H1 (cell line): Measurements from ENCODE around the gene ASH1L. TPM values are rescaled to one million over a fixed set of nuclear protein-coding genes. Genes with fewer than 3 reads are reported as not detected.

ENCODE experiments used
- CTCF ChIA-PET: fragments of 300-600 bp; sonication (Branson Sonifier 250); formaldehyde crosslinking; loops from one replicate; lab custom pipeline; 2021; ENCODE audit not compliant: partially characterized antibody; lab: Charles Lee
- POLR2A ChIA-PET: fragments of 300-600 bp; sonication (Branson Sonifier 250); formaldehyde crosslinking; loops from one replicate; lab custom pipeline; 2021; ENCODE audit warnings: inconsistent platforms; ENCODE audit not compliant: partially characterized antibody; lab: Charles Lee
- DNase-seq, 2 experiments: peaks; one replicate each; pipeline versions ENCODE4 v3.0.0 to v3.0.0-alpha.2; 2010 to 2022; ENCODE audit warnings: low spot score in 2 of 2, low read depth in 1 of 2, mixed read lengths in 1 of 2
- FAIRE-seq: peaks from 2 replicates; lab custom pipeline; 2011; peaks lifted over from hg19 to GRCh38; lab: Jason Lieb, UNC
- H2AFZ ChIP-seq: 2 replicates; pipeline ENCODE4 v1.8.1; 2012; ENCODE audit warnings: low read length, inconsistent platforms
- H2AK5ac ChIP-seq: 2 replicates; pipeline ENCODE4 v1.6.1; 2013; ENCODE audit warnings: low read depth, low read length
- H2BK120ac ChIP-seq: replicated peaks from 2 replicates; pipeline ENCODE3; 2013; ENCODE audit warnings: low read depth, low read length, inconsistent platforms
- H2BK12ac ChIP-seq: 2 replicates; pipeline ENCODE4 v1.6.1; 2013; ENCODE audit warnings: low read depth, low read length
- H2BK15ac ChIP-seq: 2 replicates; pipeline ENCODE4 v1.6.1; 2013; ENCODE audit warnings: low read length
- H2BK20ac ChIP-seq: 2 replicates; pipeline ENCODE4 v1.6.1; 2013; ENCODE audit warnings: low read length
- H2BK5ac ChIP-seq: 2 replicates; pipeline ENCODE4 v1.6.1; 2013; ENCODE audit warnings: low read depth, low read length
- H3K14ac ChIP-seq: 2 replicates; pipeline ENCODE4 v1.6.1; 2013; ENCODE audit warnings: inconsistent platforms; ENCODE audit not compliant: insufficient read length
- H3K18ac ChIP-seq: 2 replicates; pipeline ENCODE4 v1.6.1; 2013; ENCODE audit warnings: low read length; ENCODE audit errors: extremely low read depth
- H3K23ac ChIP-seq: 2 replicates; pipeline ENCODE4 v1.6.1; 2013; ENCODE audit warnings: inconsistent platforms; ENCODE audit not compliant: insufficient read length
- H3K23me2 ChIP-seq: 2 replicates; pipeline ENCODE4 v1.6.1; 2013; ENCODE audit warnings: low read depth, low read length
- H3K27ac ChIP-seq: 2 replicates; pipeline ENCODE4 v1.6.1; 2011; ENCODE audit warnings: low read depth, low read length, inconsistent platforms
- H3K27me3 ChIP-seq, 4 experiments: replicated peaks in 1 of 4; 1 replicate in 1 of 4; 2 replicates in 3 of 4; pipeline versions ENCODE4 v1.6.1 to v1.8.1; 2011 to 2013; ENCODE audit warnings: low read length in 3 of 4, mild to moderate bottlenecking in 3 of 4, inconsistent platforms in 2 of 4, mixed read lengths in 2 of 4, moderate library complexity in 1 of 4; ENCODE audit not compliant: control insufficient read depth in 3 of 4, insufficient read depth in 3 of 4; ENCODE audit errors: extremely low read depth in 1 of 4
- H3K36me3 ChIP-seq, 4 experiments: 2 replicates each; pipeline versions ENCODE4 v1.6.1 to v1.8.1; 2011 to 2013; ENCODE audit warnings: mild to moderate bottlenecking in 4 of 4, low read length in 3 of 4, moderate library complexity in 2 of 4, control low read depth in 1 of 4, inconsistent platforms in 1 of 4; ENCODE audit not compliant: insufficient read depth in 4 of 4, control insufficient read depth in 2 of 4
- H3K4ac ChIP-seq: replicated peaks from 2 replicates; pipeline ENCODE3; 2013; ENCODE audit warnings: low read length, low read depth, mixed read lengths, inconsistent platforms; ENCODE audit not compliant: insufficient read length
- H3K4me1 ChIP-seq, 4 experiments: replicated peaks in 1 of 4; 1 replicate in 1 of 4; 2 replicates in 3 of 4; pipeline versions ENCODE4 v1.6.1 to v1.8.1; 2011 to 2013; ENCODE audit warnings: low read length in 3 of 4, inconsistent platforms in 2 of 4, mixed read lengths in 1 of 4; ENCODE audit not compliant: insufficient read depth in 4 of 4, control insufficient read depth in 3 of 4
- H3K4me2 ChIP-seq, 2 experiments: 2 replicates each; pipeline versions ENCODE4 v1.6.1 to v1.8.1; 2011 to 2013; ENCODE audit warnings: low read depth in 2 of 2, low read length in 2 of 2, control low read depth in 1 of 2, inconsistent platforms in 1 of 2, mild to moderate bottlenecking in 1 of 2; ENCODE audit not compliant: insufficient read depth in 1 of 2
- H3K4me3 ChIP-seq, 4 experiments: fragments of 200-600, 300-600 bp in 1 of 4; sonication (generic), shearing (Covaris generic), sonication (Bioruptor Twin) in 1 of 4; 2 replicates each; pipeline versions ENCODE4 v1.5.1 to v1.8.1; 2011 to 2016; ENCODE audit warnings: low read length in 4 of 4, low read depth in 3 of 4, control low read depth in 2 of 4, inconsistent platforms in 2 of 4, mild to moderate bottlenecking in 2 of 4, mixed read lengths in 1 of 4, moderate library complexity in 1 of 4; ENCODE audit not compliant: insufficient read depth in 2 of 4; ENCODE audit errors: extremely low read depth in 1 of 4
- H3K56ac ChIP-seq: replicated peaks from 2 replicates; pipeline ENCODE3; 2013; ENCODE audit warnings: low read depth, mild to moderate bottlenecking, mixed read lengths, low read length, inconsistent platforms; ENCODE audit not compliant: insufficient read length
- H3K79me1 ChIP-seq: 2 replicates; pipeline ENCODE4 v1.6.1; 2013; ENCODE audit warnings: low read depth, low read length, control low read depth
- H3K79me2 ChIP-seq, 2 experiments: 2 replicates each; pipeline versions ENCODE4 v1.6.1 to v1.8.1; 2012 to 2013; ENCODE audit warnings: low read length in 2 of 2, mild to moderate bottlenecking in 2 of 2, inconsistent platforms in 1 of 2; ENCODE audit not compliant: insufficient read depth in 2 of 2, control insufficient read depth in 1 of 2
- H3K9ac ChIP-seq, 4 experiments: replicated peaks in 1 of 4; 1 replicate in 1 of 4; 2 replicates in 3 of 4; pipeline versions ENCODE4 v1.6.1 to v1.8.1; 2011 to 2013; ENCODE audit warnings: low read depth in 3 of 4, low read length in 3 of 4, control low read depth in 2 of 4, mild to moderate bottlenecking in 2 of 4, moderate library complexity in 2 of 4, inconsistent platforms in 1 of 4; ENCODE audit errors: extremely low read depth in 1 of 4
- H3K9me3 ChIP-seq, 2 experiments: 2 replicates each; pipeline versions ENCODE4 v1.6.1 to v1.8.1; 2012 to 2013; ENCODE audit warnings: mild to moderate bottlenecking in 2 of 2, moderate library complexity in 2 of 2, control low read depth in 1 of 2, inconsistent platforms in 1 of 2, low read depth in 1 of 2, low read length in 1 of 2, mixed read lengths in 1 of 2; ENCODE audit not compliant: insufficient read depth in 2 of 2
- H4K20me1 ChIP-seq, 2 experiments: replicated peaks in 1 of 2; 2 replicates each; pipeline versions ENCODE3 to v1.8.1; 2011 to 2013; ENCODE audit warnings: inconsistent platforms in 2 of 2, low read length in 2 of 2, mild to moderate bottlenecking in 1 of 2; ENCODE audit not compliant: insufficient read depth in 2 of 2, control insufficient read depth in 1 of 2
- H4K5ac ChIP-seq: 2 replicates; pipeline ENCODE4 v1.6.1; 2013; ENCODE audit warnings: low read length, low read depth, mixed read lengths, inconsistent platforms; ENCODE audit not compliant: insufficient read length
- H4K8ac ChIP-seq: 2 replicates; pipeline ENCODE4 v1.8.0; 2013; ENCODE audit warnings: mild to moderate bottlenecking, moderate library complexity, low read length, inconsistent platforms; ENCODE audit not compliant: insufficient read depth; ENCODE audit errors: extremely low read depth
- H4K91ac ChIP-seq: replicated peaks from 2 replicates; pipeline ENCODE3; 2013; ENCODE audit warnings: low read length, mixed read lengths, inconsistent platforms; ENCODE audit not compliant: insufficient read length
- EZH2 ChIP-seq: fragments of 200-600 bp; sonication (generic); IDR thresholded peaks from 2 replicates; pipeline ENCODE4 v1.7.1; 2012; ENCODE audit warnings: low read depth, mild to moderate bottlenecking, moderate library complexity, low read length, inconsistent platforms; ENCODE audit not compliant: severe bottlenecking
- RFX5 ChIP-seq: IDR thresholded peaks from 2 replicates; pipeline ENCODE4 v1.6.1; 2011; ENCODE audit warnings: low read depth, low read length, improper control_type of control experiment, borderline replicate concordance
- RNF2 ChIP-seq: fragments of 200-900, 300-1000 bp; sonication (generic); IDR thresholded peaks from 2 replicates; pipeline ENCODE4 v1.7.1; 2016; ENCODE audit warnings: borderline replicate concordance, low read depth, mild to moderate bottlenecking, antibody characterized with exemption, low read length; ENCODE audit not compliant: poor library complexity, severe bottlenecking; ENCODE audit errors: missing control alignments
- SRF ChIP-seq: IDR thresholded peaks from 2 replicates; pipeline ENCODE4 v1.6.1; 2011; ENCODE audit warnings: mild to moderate bottlenecking, low read depth, low read length, moderate library complexity
- SUZ12 ChIP-seq: fragments of 200-600 bp; sonication (generic); IDR thresholded peaks from 2 replicates; pipeline ENCODE4 v1.6.1; 2012; ENCODE audit warnings: mild to moderate bottlenecking, inconsistent platforms, low read length, moderate library complexity, mixed read lengths
- TAF7 ChIP-seq: optimal IDR thresholded peaks from 2 replicates; pipeline ENCODE3; 2011; ENCODE audit warnings: low read depth, mild to moderate bottlenecking, inconsistent platforms, low read length, moderate library complexity, borderline replicate concordance
- whole genome bisulfite sequencing, 2 experiments: shearing (Covaris generic) in 1 of 2; methylation state at CpG; one replicate each; pipeline versions ENCODE4 v1.1.6 to v1.1.7; 2013 to 2015; ENCODE audit warnings: low lambda C conversion rate in 2 of 2, mixed read lengths in 2 of 2, inconsistent platforms in 1 of 2, low coverage in 1 of 2, missing lambda C conversion rate in 1 of 2; ENCODE audit not compliant: insufficient replicate concordance in 2 of 2, insufficient coverage in 1 of 2, insufficient read length in 1 of 2; ENCODE audit errors: extremely low coverage in 1 of 2, missing lambda C conversion rate in 1 of 2; 5-methylcytosine and 5-hydroxymethylcytosine counted together
- polyA plus RNA-seq, 7 experiments: library from polyadenylated mRNA; depleted of rRNA in 3 of 7; stranded (reverse) in 5 of 7; unstranded in 2 of 7; fragments of >200 nt in 5 of 7; fragments of 200-250 nt in 2 of 7; gene quantifications; 1 replicate in 5 of 7; 2 replicates in 1 of 7; 4 replicates in 1 of 7; pipeline versions ENCODE4 v1.2.1 to v1.2.3, GENCODE V29; 2011 to 2013; ENCODE audit warnings: missing spikeins in 2 of 7, mixed read lengths in 2 of 7
- total RNA-seq: library from RNA; stranded (reverse); fragmentation: NEBNext Ultra II Directional; extraction: Animal tissue kit (Norgen Biotek cat#: 25700); gene quantifications from 2 replicates; pipeline ENCODE4 v1.2.1, GENCODE V29; 2021

Gene ASH1L
- total and polyA plus RNA-seq, 2 of the 8 experiments (the other 6 are each of a cell fraction or from before 2014, with no cell fraction given) = 7.5 to 27.6 TPM

- Histone ChIP-seq H3K14ac (no peak overlapping the region), H3K23me2 (no peaks in the 10 kb centered on the region), H3K9me3 (no peaks in the 10 kb centered on the region), H3K56ac (no peak overlapping the region), H3K9ac (no peak overlapping the region), H4K91ac (no peak overlapping the region), H3K79me2 (peaks cover 4 to 64% of the 10 kb centered on the region in 2 experiments; a peak in 2 of 4 replicates), H2AK5ac (no peak overlapping the region), H2BK120ac (no peak overlapping the region), H2BK12ac (no peak overlapping the region), H3K4me3 (no peak overlapping the region), H3K18ac (no peak overlapping the region), H3K23ac (no peak overlapping the region), H2BK5ac (no peak overlapping the region), H3K27me3 (no peaks in the 10 kb centered on the region), H2AFZ (no peak overlapping the region), H4K20me1 (peaks cover 0 to 6% of the 10 kb centered on the region in 2 experiments), H3K27ac (no peak overlapping the region), H3K4me2 (no peak overlapping the region), H4K5ac (no peak overlapping the region), H4K8ac (no peak overlapping the region), H3K36me3 (peaks cover 0 to 2% (median 0%) of the 10 kb centered on the region in 4 experiments; a peak in 1 of 8 replicates), H2BK15ac (no peak overlapping the region), H3K4ac (no peak overlapping the region), H3K4me1 (no peaks in the 10 kb centered on the region), H2BK20ac (no peak overlapping the region), H3K79me1 (no peaks in the 10 kb centered on the region)
- no peak for TF ChIP-seq TAF7
- TF ChIP-seq SUZ12 = no peak
- TF ChIP-seq RFX5 = no peak
- no peak for TF ChIP-seq EZH2
- TF ChIP-seq SRF = no peak
- TF ChIP-seq RNF2 = no peak
- DNase-seq (no peak), FAIRE-seq (no peak)
- ChIA-PET CTCF (no interaction called here), POLR2A (no interaction called here)
- 93% methylated on average over 2 of the region's 2 CpGs; no CpG with 5 or more reads in 1 of the 2 experiments for WGBS, 2 experiments
These were observed 53.5 kb downstream of the ASH1L start for GRCh38 chr1:155509064-155509463.
